SKM-1 treated with dmso at 0.1 percent for 144 hours (cell line): ENCODE measurements around the gene PAPPA2.
"Not testable (repeated sequence)": the region's sequence is repeated elsewhere in the genome, so short reads cannot be mapped to it uniquely, and the experiment has no call there.

Source experiments
- DNase-seq: peaks from one replicate; lab custom pipeline; 2025; ENCODE audit not compliant: unreplicated experiment; lab: John Stamatoyannopoulos, UW

The PAPPA2 gene, protein sequence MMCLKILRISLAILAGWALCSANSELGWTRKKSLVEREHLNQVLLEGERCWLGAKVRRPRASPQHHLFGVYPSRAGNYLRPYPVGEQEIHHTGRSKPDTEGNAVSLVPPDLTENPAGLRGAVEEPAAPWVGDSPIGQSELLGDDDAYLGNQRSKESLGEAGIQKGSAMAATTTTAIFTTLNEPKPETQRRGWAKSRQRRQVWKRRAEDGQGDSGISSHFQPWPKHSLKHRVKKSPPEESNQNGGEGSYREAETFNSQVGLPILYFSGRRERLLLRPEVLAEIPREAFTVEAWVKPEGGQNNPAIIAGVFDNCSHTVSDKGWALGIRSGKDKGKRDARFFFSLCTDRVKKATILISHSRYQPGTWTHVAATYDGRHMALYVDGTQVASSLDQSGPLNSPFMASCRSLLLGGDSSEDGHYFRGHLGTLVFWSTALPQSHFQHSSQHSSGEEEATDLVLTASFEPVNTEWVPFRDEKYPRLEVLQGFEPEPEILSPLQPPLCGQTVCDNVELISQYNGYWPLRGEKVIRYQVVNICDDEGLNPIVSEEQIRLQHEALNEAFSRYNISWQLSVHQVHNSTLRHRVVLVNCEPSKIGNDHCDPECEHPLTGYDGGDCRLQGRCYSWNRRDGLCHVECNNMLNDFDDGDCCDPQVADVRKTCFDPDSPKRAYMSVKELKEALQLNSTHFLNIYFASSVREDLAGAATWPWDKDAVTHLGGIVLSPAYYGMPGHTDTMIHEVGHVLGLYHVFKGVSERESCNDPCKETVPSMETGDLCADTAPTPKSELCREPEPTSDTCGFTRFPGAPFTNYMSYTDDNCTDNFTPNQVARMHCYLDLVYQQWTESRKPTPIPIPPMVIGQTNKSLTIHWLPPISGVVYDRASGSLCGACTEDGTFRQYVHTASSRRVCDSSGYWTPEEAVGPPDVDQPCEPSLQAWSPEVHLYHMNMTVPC (N-terminal part only)

DNA sequence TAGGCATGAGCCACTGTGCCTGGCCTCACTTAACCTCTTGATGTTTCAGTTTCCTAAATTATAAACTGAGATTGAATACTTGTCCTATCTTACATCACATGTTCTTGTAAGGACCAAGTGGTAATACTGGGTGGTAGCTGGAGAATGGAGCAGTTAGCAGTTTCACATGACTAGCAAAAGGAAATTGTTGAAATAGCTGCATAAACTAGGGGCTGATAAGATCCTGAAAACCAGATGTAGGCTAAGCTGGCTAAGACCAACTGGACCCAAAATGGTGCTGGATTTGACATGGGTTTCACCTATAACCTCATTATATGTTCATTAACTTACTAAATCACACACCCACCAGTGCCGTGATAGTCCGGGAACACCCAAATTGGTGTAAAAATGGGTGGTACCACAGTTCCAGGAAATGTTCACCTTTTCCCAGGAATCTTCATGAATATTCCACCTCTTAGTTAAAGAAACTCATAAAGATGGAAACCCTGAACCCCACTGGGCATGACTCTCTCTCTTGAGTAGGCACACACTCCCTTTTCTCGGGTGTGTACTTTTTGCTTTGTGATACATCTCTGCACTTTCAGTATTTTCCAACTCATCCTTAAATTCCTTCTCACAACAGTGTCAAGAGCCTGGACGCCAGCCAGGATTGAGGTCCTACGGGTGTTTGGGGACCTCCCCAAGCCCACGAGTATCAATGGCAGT is at the start of gene PAPPA2:
Gene PAPPA2 (plus strand): TSS at position 502 of the 705 bp plus-strand sequence. CDS start 93,148 bp downstream, outside the sequence.
- no peak for DNase-seq

DNA sequence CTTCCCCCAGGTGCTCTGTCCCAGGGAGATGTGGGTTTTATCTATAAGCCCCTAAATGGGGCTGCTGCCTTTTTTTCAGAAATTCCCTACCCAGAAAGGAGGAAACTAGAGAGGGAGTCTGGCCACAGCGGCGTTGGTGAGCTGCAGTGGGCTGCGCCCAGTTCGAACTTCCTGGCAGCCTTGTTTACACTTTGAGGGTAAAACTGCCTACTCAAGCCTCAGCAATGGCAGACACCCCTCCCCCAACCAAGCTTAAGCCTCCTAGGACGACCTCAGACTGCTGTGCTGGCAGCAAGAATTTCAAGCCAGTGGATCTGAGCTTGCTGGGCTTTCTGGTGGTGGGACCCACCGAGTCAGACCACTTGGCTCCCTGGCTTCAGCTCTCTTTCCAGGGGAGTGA is 46.2 kb upstream of the PAPPA2 start:
- no peak for DNase-seq

DNA sequence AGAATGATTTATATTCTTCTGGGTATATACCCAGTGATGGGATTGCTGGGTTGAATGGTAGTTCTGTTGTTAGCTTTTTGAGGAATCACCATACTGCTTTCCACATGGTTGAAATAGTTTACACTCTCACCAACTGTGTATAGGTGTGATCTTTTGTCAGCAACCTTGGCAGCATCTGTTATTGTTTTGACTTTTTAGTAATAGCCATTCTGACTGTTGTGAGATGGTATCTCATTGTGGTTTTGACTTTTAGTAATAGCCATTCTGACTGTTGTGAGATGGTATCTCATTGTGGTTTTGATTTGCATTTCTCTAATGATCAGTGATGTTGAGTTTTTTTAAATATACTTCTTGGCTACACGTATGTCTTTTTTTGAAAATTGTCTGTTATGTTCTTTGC is 43.4 kb upstream of the PAPPA2 start:
- DNase-seq, result not testable (repeated sequence)

DNA sequence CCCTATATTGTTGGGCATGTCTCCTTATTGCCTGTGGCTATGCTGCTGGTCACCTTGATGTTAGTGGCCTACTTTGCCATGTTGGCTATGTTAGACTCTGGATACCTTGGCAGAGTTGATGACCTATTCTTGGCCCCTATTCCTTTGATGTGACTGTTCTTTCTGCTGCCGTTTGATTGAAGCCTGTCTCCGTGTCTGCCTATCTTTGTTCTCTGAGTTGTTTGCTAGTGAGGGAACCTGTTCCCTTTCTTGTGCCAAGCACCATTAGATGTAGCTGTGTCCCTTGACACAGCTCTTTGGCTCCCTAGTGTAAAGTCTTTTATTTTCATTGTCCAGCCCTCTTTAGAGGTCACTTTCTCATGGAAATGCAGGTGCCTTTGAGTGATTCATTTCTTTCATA is 28.7 kb upstream of the PAPPA2 start:
- no peak for DNase-seq

DNA sequence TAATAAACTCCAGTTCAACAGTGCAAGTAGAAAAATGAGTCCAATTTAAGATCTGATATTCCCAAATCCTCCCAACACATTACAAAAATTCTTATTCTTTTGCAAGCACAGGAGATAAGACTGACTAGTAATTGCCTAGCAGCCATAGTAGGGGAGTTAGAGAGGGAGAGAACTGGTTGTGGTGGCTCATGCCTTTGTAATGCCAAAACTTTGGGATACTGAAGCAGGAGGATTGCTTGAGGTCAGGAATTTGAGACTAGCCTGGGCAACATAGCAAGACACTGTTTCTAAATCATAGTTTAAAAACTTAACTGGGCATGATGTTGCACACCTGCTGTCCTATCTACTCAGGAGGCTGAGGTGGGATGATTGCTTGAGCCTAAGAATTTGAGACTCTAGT is 26.7 kb upstream of the PAPPA2 start:
- no peak for DNase-seq

DNA sequence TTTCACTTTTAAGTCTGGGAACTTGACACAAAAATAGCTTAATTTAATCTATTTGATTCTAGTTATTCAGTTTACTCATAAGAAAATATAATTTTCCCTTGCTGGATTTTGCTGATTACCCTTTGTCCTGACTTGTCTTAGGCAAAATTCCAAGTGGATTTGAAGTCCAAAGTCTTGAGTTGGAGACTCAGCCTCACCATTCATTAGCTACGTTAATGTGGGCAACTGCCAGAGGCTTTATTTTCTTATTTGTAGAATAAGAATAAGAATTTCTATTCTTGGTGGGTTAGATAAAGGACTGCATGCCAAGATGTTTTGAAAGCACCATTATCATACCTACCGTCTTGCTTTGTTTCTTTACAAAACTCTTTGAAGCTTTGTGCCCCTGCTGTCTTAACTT is 22.8 kb upstream of the PAPPA2 start:
- no peak for DNase-seq

DNA sequence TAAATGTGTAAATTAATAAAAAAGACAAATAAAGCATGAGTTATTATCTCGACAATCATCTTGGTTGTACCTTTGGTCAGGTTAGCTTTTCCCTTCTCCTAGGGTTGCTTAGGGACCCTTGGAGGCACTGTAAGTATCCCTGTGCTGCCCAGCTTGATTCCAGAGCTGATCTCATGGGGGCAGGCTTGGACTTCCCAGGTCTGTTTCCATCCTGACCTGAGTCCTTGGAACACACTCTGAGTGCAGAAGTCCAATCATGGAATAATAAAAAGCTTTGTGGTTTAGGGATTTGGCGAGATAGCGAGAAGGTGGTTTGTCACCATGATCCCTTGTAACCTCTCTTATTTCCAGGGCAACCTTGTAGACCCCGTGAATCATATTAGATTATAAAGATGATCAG is 18.7 kb upstream of the PAPPA2 start:
- DNase-seq, result no peak

DNA sequence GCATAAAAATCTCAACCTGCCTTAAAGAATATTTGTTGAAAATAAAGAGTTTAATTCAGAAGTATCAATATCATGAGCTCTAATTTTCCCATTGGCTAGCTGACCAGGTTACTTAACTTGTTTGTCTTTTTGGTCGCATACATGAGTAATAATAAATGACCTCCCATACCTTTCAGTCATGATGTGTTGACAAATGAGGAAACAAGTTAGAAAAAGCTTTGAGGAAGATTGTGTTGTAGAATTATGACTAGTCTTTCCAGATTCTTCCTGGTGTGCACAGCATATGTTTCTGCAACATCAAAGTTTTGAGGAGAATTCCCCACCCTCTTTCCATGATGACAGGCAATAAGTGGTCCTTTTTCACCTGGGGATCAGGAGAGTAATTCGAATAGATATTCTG is 17.6 kb upstream of the PAPPA2 start:
- no peak for DNase-seq

DNA sequence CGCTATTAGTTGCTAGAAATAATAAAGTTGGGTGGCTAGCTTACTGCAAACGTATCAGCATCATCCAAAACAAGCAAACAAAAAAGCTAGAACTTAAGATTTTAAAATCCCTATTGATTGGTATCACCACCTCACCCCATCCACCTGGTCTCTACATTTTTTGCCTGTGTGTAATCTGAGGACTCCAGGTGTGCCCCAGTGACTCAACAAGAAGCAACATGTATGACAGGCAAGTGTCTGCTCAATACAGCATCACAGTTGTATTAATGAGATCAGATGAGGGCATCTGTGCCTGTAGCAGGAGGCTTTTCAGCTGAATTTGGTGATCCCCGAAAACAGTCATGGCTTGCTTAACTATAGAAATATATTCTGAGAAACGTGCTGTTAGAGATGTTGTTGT is 14.6 kb upstream of the PAPPA2 start:
- DNase-seq, result no peak

DNA sequence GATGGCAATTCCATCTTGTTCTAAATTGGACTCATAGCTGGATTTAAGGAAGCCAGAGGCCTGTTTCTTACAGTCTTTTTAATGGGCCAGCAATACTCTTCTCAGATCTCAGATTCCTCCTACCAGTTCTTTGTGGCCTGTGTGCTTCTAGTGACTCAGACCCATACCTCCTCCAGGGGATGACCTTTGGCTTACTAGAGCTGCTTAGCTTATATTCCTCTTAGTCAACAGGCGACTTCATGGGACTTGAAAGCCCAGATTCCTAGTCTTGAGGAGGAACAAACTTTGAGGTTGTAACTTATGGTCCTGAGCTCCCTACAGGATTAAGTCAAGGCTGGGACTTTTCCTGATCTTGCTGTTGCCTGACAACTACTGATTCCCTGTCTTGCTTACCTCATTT is 12.4 kb upstream of the PAPPA2 start:
- DNase-seq, result no peak

DNA sequence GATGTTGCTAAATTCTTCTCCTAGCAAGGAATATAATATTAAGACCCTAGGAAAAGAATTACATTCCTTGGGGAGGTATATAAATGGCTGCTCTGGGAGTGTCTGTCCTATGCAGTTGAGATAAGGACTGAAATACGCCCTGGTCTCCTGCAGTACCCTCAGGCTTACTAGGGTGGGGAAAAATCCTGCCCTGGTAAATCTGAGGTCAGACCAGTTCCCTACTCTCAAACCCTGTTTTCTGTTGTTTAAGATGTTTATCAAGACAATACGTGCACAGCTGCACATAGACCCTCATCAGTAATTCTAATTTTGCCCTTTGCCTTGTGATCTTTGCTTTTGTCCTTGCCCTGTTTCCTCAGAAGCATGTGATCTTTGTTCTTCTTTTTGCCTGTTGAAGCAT is 11.2 kb upstream of the PAPPA2 start:
- not testable (repeated sequence) for DNase-seq

DNA sequence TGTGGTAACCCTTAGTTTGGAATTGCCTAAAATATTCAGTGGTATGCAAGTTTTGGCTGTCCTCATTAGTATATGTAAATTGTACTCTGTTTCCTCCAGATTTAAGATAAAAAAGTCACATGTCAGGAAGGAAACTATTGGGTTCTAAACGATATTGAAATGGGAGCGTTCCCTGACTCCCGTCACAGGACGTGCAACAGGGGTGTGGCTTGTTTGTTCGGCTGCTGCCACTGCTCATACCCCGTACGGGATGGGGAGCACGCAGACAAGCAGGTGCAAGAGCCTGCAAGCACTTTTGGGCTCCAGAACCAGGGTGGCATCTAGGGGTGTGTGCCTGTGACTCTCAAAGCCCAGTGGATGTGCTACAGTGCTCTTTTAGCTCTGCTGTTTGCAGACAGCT is 6.2 kb upstream of the PAPPA2 start:
- no peak for DNase-seq

DNA sequence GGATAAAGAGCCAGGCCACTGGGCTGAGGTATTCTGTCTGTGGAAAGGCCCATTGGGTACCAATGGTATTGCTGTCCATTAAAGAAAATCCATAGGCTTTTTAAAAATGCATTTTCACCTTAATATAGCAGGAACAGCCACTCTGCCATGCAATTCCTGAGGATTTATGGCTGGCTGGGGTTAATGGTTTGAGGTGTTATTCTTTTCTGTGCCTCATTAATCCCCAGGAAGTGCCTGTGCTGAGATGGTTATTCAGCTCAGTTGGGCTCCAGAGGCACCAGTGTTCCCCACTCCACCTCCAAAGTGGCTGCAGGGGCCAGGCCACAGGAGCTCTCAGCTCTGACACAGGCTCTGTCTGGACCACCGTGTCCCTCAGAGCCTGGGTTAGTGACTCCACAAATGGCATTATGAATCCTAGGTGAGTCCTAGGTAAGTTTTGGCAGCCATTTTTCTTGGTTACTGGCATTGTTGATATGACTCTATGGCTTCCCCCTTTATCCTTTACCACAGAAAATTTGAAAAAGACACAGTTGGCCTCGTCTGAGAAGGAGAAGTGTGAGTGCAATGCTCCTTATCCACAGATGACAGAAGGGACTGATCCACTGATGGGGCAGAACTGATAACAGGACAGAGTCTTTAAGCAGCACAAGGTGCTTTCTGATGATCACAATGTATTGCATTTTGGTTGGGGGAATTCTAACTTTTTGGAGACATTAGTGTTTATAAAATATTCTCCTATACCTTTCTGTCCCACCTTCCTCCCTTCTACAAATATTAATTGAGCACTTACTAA is 2.2 kb upstream of the PAPPA2 start:
- DNase-seq, result no peak

DNA sequence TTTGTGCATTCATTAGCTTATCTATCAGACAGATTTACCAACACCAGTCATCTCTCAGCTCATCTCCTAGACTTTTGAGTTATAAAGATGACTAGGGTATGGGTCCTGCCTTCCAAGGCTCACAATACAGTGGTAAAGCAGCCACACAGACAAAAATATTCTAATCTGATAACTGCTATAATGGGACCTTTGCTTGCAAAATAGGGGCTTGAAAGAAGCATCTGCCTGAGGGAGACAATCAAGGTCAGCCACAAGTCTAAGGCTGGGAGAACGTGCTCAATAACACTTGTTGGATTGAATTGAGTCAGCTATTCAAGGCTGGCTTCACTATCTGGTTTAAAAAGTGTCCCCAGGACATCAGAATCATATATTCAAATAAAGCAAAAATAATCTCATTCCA is 1.4 kb upstream of the PAPPA2 start:
- no peak for DNase-seq

DNA sequence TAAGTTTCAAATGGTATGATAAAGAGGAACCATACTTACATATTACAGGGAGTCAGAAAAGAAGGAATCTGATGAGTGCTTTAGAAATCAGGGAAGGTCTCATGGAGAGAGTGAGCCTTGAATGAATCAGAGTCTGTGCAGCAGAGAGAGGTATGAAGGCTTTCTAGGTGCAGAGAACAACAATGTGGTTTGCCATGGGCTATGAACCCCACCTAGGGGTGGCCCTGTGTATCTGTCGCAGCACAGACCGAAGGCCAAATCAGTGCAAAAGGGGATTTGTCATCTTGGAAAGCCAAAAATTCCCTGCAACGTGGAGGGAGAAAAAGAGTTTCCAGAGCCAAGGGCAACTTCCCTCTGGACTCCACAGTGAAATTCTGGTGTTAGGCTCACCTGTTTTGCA is 3.5 kb downstream of the PAPPA2 start:
- DNase-seq, result no peak

DNA sequence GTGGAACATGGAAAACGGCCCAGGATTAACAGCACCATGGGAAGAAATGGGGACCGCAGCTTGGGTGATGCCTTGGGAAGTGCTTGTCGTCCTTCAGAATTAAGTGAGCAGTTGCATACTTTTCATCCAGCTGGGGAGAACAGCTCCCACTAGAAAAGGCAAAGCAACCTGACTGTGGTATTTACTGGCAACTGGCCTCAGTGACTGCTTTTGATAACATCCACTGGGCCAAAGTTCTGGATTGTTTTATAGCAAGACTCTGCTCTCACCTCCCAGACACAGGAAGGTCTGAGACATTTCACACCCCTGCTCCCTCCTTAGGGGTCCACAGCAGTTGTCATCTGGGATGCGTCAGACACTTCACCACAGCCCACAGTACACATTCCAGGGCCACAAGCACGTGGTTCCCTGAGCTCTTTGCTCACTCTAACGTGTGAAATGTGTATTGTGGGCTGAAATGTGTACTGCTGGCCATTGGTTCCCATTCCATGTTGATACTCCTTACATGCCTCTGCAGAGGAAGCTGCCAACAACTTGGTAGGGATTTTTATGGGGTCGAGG is 6.6 kb downstream of the PAPPA2 start:
- DNase-seq, result no peak

DNA sequence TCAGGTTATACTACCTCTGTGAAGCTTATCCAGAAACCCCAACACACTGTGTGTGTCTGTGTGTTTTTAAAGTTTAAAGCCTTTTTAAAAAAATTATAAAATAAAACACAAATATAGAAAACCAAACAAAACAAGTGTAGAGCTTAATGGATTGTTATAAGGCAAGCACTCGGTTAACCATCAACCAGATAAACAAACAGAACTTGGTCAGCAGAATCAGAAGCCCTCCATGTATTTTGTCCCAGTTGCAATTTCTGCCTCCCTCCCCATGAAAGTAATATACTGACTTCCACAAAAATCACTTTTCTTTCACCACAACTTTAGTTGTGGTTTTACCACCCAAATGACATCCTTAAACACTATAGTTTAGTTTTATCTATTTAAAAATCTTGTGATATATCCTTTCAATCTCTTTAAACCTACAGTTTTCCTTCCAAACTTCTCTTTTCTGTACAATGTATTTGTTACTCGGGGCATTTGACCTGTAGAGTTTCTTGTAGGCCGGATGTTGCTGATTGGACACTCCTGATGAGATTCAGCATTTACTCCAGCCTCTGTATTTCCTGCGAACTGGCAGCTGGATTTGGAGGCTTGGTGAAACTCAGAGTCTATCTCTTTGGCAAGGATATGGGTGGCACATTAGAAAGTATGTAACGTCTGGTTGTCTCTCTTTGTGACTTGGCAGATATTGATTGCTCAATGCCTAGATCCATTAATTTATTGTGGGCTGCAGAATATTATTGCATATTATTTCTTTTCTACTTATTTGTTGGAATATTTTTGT is 8.6 kb downstream of the PAPPA2 start:
- no peak for DNase-seq

DNA sequence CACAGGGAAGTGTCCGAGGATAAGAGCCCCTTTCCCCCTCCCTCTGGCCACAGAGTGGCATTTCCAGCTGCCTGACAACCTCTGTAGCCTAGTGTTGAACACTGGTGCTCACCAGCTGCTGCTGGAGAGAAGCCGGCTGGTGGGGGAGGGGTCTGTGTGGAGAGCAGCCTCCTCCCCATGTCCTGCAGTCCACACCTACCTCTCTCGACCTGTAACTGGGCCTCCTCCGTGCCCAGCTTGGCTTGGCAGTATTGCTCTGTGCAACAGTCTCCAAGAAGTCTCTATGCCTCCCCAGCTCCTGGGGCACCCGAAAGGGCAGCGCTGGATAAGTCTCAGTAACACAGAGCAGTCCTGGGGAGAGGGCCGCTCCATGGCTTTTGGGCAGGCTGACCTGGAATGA is 17.0 kb downstream of the PAPPA2 start:
- no peak for DNase-seq

DNA sequence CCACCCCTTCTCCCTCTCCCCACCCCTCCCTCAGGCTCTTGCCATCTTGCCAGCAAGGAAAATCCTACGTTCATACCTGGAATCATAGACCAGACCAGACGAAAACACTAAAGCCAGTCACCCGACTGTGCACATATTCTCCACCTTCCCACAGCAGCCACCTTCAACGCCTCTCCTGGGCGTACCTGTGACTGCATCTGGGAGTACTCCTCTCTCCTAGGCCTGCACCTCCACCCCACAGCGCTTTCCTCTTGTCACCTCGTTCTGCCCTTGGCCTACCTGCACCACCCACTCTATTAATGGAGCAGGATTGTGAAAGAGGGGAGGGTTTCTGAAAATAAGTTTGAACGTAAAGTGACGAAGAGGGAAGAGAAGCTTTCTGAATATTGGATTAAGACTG is 17.8 kb downstream of the PAPPA2 start:
- DNase-seq, result no peak

DNA sequence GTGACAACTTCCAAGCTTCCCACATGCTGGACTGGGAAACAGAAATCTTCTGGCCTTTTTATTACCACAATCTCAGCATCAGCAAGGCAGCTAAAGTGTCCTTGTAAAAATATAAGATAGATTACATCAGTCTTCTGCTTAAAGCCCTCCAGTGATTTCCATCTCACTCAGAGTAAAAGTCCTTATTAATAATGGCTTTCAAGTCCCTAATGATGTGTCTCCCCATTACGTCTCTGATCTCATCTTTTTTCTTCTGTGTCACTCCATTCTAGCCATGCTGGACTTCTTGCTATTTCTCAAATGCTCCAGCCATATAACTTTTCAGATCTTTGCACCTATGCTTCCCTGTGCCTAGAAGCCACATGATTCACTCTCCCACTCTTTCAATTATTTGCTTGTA is 22.1 kb downstream of the PAPPA2 start:
- no peak for DNase-seq
